MM.1S (cell line): ENCODE measurements around the gene TGFBR3.

Source experiments
- DNase-seq: peaks from one replicate; pipeline ENCODE4 v3.0.0-alpha.2; 2015
- H2AFZ ChIP-seq: fragments of 300-600 bp; sonication (generic); 2 replicates; pipeline ENCODE4 v1.6.0; 2016; ENCODE audit warnings: antibody characterized with exemption, low read length
- H3F3A ChIP-seq: fragments of 300-600 bp; sonication (generic); 2 replicates; pipeline ENCODE4 v1.6.1; 2016; ENCODE audit warnings: mild to moderate bottlenecking, antibody characterized with exemption, low read length, moderate library complexity, mixed read lengths; ENCODE audit not compliant: insufficient read depth
- H3K27ac ChIP-seq: fragments of 300-600 bp; sonication (generic); 2 replicates; pipeline ENCODE4 v1.5.1; 2016; ENCODE audit warnings: mild to moderate bottlenecking, low read length
- H3K27me3 ChIP-seq: fragments of 300-600 bp; sonication (generic); replicated peaks from 2 replicates; pipeline ENCODE4 v1.6.0; 2016; ENCODE audit warnings: low read length; ENCODE audit not compliant: insufficient read depth
- H3K36me3 ChIP-seq: fragments of 300-600 bp; sonication (generic); replicated peaks from 2 replicates; pipeline ENCODE4 v1.6.1; 2016; ENCODE audit warnings: mild to moderate bottlenecking, low read length, mixed read lengths; ENCODE audit not compliant: insufficient read depth
- H3K4me1 ChIP-seq: fragments of 300-600 bp; sonication (generic); 2 replicates; pipeline ENCODE4 v1.6.1; 2016; ENCODE audit warnings: low read length, mixed read lengths
- H3K4me2 ChIP-seq: fragments of 300-600 bp; sonication (generic); 2 replicates; pipeline ENCODE4 v1.6.0; 2016; ENCODE audit warnings: low read depth, low read length
- H3K4me3 ChIP-seq: fragments of 300-600 bp; sonication (generic); 2 replicates; pipeline ENCODE4 v1.5.1; 2016; ENCODE audit warnings: low read length, mixed read lengths
- H3K79me2 ChIP-seq: fragments of 300-600 bp; sonication (generic); 2 replicates; pipeline ENCODE4 v1.6.1; 2016; ENCODE audit warnings: mixed run types, low read length, mixed read lengths
- H3K9ac ChIP-seq: fragments of 300-600 bp; sonication (generic); 2 replicates; pipeline ENCODE4 v1.6.1; 2016; ENCODE audit warnings: low read length, mixed read lengths
- H3K9me2 ChIP-seq: fragments of 300-600 bp; sonication (generic); replicated peaks from 2 replicates; pipeline ENCODE4 v1.6.1; 2016; ENCODE audit warnings: mild to moderate bottlenecking, low read length, mixed read lengths; ENCODE audit not compliant: insufficient read depth
- H3K9me3 ChIP-seq: fragments of 300-600 bp; sonication (generic); replicated peaks from 2 replicates; pipeline ENCODE4 v1.6.1; 2016; ENCODE audit warnings: mild to moderate bottlenecking, low read length, mixed read lengths; ENCODE audit not compliant: insufficient read depth
- H4K20me1 ChIP-seq: fragments of 300-600 bp; sonication (generic); 2 replicates; pipeline ENCODE4 v1.6.1; 2016; ENCODE audit warnings: mild to moderate bottlenecking, low read length, moderate library complexity, mixed read lengths; ENCODE audit not compliant: insufficient read depth
- CTCF ChIP-seq: fragments of 300-600 bp; sonication (generic); IDR thresholded peaks from 2 replicates; pipeline ENCODE4 v1.5.1; 2016; ENCODE audit warnings: antibody characterized with exemption, low read length, mixed read lengths
- EZH2 ChIP-seq: fragments of 300-600 bp; sonication (generic); optimal IDR thresholded peaks from 2 replicates; pipeline ENCODE3; 2017; ENCODE audit warnings: low read depth, mild to moderate bottlenecking, antibody characterized with exemption, low read length, mixed read lengths
- EZH2phosphoT487 ChIP-seq: fragments of 300-600 bp; sonication (generic); IDR thresholded peaks from 2 replicates; pipeline ENCODE4 v1.6.1; 2018; ENCODE audit warnings: antibody characterized with exemption, low read length

TGFBR3 gene

GRCh38 chr1:91912266-91912665 is 26.3 kb upstream of the TGFBR3 start:
- H4K20me1 ChIP-seq: no peaks in the 10 kb centered on the region
- DNase-seq: no peak
- H3K9ac ChIP-seq: no peak overlapping the region
- no peak overlapping the region for H3K4me3 ChIP-seq
- H3K4me1 ChIP-seq: no peaks in the 10 kb centered on the region
- no peaks in the 10 kb centered on the region for H3K9me2 ChIP-seq
- H3K4me2 ChIP-seq: no peak overlapping the region
- H3F3A ChIP-seq: no peaks in the 10 kb centered on the region
- no peaks in the 10 kb centered on the region for H3K9me3 ChIP-seq
- no peaks in the 10 kb centered on the region for H3K36me3 ChIP-seq
- no peak overlapping the region for H3K27ac ChIP-seq
- H2AFZ ChIP-seq: no peak overlapping the region
- no peak for TF ChIP-seq EZH2phosphoT487
- TF ChIP-seq CTCF: no peak
- TF ChIP-seq EZH2: no peak
- H3K27me3 ChIP-seq: no peaks in the 10 kb centered on the region
- H3K79me2 ChIP-seq: no peaks in the 10 kb centered on the region

DNA sequence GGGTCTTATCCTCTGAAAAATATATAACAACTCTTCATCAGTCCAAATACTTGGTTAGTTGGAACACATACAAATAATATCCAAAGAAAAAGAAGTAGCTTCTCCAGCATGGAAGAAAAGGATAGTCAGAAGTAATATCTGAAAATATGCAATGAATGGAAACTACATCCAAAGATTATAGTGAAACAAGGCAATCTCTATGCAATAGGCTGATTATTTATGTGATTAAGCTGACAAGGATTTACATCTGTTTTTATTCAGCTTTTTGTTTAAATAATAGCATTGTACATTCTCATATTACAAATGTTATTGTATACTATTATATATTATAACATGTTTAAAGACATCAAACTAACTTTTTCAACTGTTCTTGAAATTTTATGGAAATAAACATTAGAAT is 15.3 kb upstream of the TGFBR3 start:
- no peaks in the 10 kb centered on the region for H3K4me1 ChIP-seq
- H3K27me3 ChIP-seq: no peaks in the 10 kb centered on the region
- no peaks in the 10 kb centered on the region for H3F3A ChIP-seq
- no peaks in the 10 kb centered on the region for H3K36me3 ChIP-seq
- no peak overlapping the region for H3K27ac ChIP-seq
- H2AFZ ChIP-seq: no peak overlapping the region
- no peaks in the 10 kb centered on the region for H3K9me3 ChIP-seq
- no peaks in the 10 kb centered on the region for H3K79me2 ChIP-seq
- no peak overlapping the region for H3K4me3 ChIP-seq
- H4K20me1 ChIP-seq: no peaks in the 10 kb centered on the region
- H3K9me2 ChIP-seq: no peaks in the 10 kb centered on the region
- DNase-seq: no peak
- no peak overlapping the region for H3K9ac ChIP-seq
- TF ChIP-seq EZH2phosphoT487 (no peak), EZH2 (no peak), CTCF (no peak)
- no peak overlapping the region for H3K4me2 ChIP-seq

GRCh38 chr1:91900562-91900961 is 14.6 kb upstream of the TGFBR3 start:
- H3K27ac ChIP-seq: no peak overlapping the region
- TF ChIP-seq EZH2: no peak
- no peaks in the 10 kb centered on the region for H3F3A ChIP-seq
- no peak for DNase-seq
- no peak overlapping the region for H3K4me2 ChIP-seq
- H3K36me3 ChIP-seq: no peaks in the 10 kb centered on the region
- no peaks in the 10 kb centered on the region for H4K20me1 ChIP-seq
- no peak overlapping the region for H3K9ac ChIP-seq
- H3K4me3 ChIP-seq: no peak overlapping the region
- H3K27me3 ChIP-seq: no peaks in the 10 kb centered on the region
- H3K79me2 ChIP-seq: no peaks in the 10 kb centered on the region
- no peaks in the 10 kb centered on the region for H3K9me3 ChIP-seq
- no peaks in the 10 kb centered on the region for H3K9me2 ChIP-seq
- H2AFZ ChIP-seq: no peak overlapping the region
- no peaks in the 10 kb centered on the region for H3K4me1 ChIP-seq

GRCh38 chr1:91897016-91897415 is 11.1 kb upstream of the TGFBR3 start:
- Histone ChIP-seq H3K9me3 (no peaks in the 10 kb centered on the region), H3K9me2 (no peaks in the 10 kb centered on the region), H3K79me2 (no peaks in the 10 kb centered on the region), H3K4me2 (no peak overlapping the region), H3K4me1 (no peaks in the 10 kb centered on the region), H3F3A (no peaks in the 10 kb centered on the region), H4K20me1 (no peaks in the 10 kb centered on the region), H3K27me3 (no peaks in the 10 kb centered on the region), H3K27ac (no peak overlapping the region), H3K9ac (no peak overlapping the region), H3K4me3 (no peak overlapping the region), H3K36me3 (no peaks in the 10 kb centered on the region), H2AFZ (no peak overlapping the region)
- no peak for DNase-seq
- TF ChIP-seq EZH2 (no peak), CTCF (no peak), EZH2phosphoT487 (no peak)
